K562 (cell line): Measurements from ENCODE around the gene AMFR.

Experiments
- CCAR2 ChIP-seq: fragments of 200-400 bp; formaldehyde crosslinking; IDR thresholded peaks from 2 replicates; pipeline ENCODE4 v1.6.1; 2017; ENCODE audit warnings: mild to moderate bottlenecking, low read depth, low read length
- CTBP1 ChIP-seq: fragments of 450-650 bp; IDR thresholded peaks from 2 replicates; pipeline ENCODE4 v1.6.1; 2016; ENCODE audit warnings: borderline replicate concordance
- EP300 ChIP-seq: IDR thresholded peaks from 2 replicates; pipeline ENCODE4 v1.6.1; 2012; ENCODE audit warnings: low read length, improper control_type of control experiment
- GABPA ChIP-seq: fragments of 200-800 bp; sonication (Bioruptor generic); conservative IDR thresholded peaks from 2 replicates; pipeline ENCODE4 v1.6.1; 2016; ENCODE audit warnings: low read depth, missing genetic modification characterization, missing compliant biosample characterization
- MAZ ChIP-seq, 2 experiments: fragments of 450-650 bp in 1 of 2; sonication (generic) in 1 of 2; formaldehyde crosslinking; IDR thresholded peaks in 1 of 2; conservative IDR thresholded peaks in 1 of 2; 2 replicates each; pipeline versions ENCODE4 v1.4.0 to v1.5.0; 2020; ENCODE audit warnings: mild to moderate bottlenecking in 1 of 2, missing genetic modification reagents in 1 of 2
- POLR2AphosphoS2 ChIP-seq: IDR thresholded peaks from 2 replicates; pipeline ENCODE4 v1.6.1; 2012; ENCODE audit warnings: low read length, improper control_type of control experiment
- SMARCA4 ChIP-seq: fragments of 450-650 bp; IDR thresholded peaks from 2 replicates; pipeline ENCODE4 v1.6.1; 2016
- SP1 ChIP-seq: sonication (generic); formaldehyde crosslinking; IDR thresholded peaks from 2 replicates; pipeline ENCODE4 v1.8.1; 2022; ENCODE audit warnings: mild to moderate bottlenecking, missing genetic modification reagents
- ZBTB7A ChIP-seq: IDR thresholded peaks from 2 replicates; pipeline ENCODE4 v1.6.1; 2011; ENCODE audit warnings: low read depth, mild to moderate bottlenecking, low read length, moderate library complexity, borderline replicate concordance; ENCODE audit not compliant: control insufficient read depth
- ZNF24 ChIP-seq: fragments of 450-650 bp; IDR thresholded peaks from 2 replicates; pipeline ENCODE4 v1.6.1; 2016
- TF ChIP-seq, protein P1 (sequence below), 3 experiments: IDR thresholded peaks in 2 of 3; conservative IDR thresholded peaks in 1 of 3; 2 replicates each; pipeline ENCODE4 v1.5.1; 2011 to 2012; ENCODE audit warnings: low read length in 3 of 3, mild to moderate bottlenecking in 3 of 3, control low read depth in 2 of 3, improper control_type of control experiment in 1 of 3, inconsistent platforms in 1 of 3, low read depth in 1 of 3, mixed read lengths in 1 of 3, moderate library complexity in 1 of 3; ENCODE audit not compliant: insufficient read depth in 2 of 3
- TF ChIP-seq, protein P2 (sequence below), 2 experiments: IDR thresholded peaks; 2 replicates each; pipeline ENCODE4 v1.6.1; 2011; ENCODE audit warnings: borderline replicate concordance in 1 of 2, control low read depth in 1 of 2, low read depth in 1 of 2, low read length in 1 of 2, mild to moderate bottlenecking in 1 of 2, mixed read lengths in 1 of 2, moderate library complexity in 1 of 2; ENCODE audit not compliant: insufficient read depth in 1 of 2, insufficient read length in 1 of 2, poor library complexity in 1 of 2, severe bottlenecking in 1 of 2; ENCODE audit errors: extremely low read depth in 1 of 2

DNA sequence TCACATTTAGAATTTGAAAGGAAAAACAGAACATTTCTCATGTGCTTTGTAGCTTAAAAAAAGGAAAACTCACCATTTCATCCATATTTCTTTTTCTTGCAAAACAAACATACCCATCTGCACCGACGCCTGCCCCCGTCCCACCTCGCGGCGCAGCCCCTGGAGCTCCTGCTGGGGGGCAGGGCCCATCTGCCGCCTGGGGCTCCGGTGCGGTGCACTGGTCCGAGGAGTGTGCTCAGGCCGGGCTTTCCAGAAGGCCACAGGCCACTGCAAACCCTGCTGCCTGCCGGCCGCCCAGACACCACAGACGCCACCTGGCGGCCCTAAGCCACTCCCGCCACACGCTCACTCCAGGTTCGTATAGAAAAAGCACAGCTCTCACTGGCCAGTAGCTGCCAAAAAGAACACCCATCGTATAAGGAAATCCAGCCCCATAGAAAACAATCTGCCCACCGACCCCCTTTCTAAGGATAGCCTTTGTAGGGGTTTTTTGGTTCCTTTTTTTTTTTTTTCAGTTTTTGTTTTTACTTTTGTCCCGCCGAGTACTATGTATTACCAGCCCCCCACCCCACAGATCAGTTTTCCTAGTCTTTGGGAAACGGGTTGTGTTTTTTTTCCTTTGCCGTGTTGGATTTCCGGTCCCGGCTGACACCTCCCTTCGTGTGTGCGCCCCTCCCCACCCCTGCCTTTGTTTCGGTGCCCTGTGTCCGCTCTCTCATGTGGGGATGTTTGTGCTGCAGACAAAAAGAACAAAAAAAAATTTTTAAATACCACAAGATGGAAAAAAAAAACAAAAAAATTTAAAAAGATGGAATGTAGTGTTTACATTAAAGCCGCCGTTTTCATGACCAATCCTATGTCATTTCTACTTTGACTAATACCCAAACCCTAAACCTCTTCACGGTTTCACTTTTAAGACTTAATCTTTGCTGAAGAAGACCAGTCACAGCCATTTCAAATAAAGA lies 68.8 kb downstream of the AMFR start:
- TF ChIP-seq, protein P1, sequence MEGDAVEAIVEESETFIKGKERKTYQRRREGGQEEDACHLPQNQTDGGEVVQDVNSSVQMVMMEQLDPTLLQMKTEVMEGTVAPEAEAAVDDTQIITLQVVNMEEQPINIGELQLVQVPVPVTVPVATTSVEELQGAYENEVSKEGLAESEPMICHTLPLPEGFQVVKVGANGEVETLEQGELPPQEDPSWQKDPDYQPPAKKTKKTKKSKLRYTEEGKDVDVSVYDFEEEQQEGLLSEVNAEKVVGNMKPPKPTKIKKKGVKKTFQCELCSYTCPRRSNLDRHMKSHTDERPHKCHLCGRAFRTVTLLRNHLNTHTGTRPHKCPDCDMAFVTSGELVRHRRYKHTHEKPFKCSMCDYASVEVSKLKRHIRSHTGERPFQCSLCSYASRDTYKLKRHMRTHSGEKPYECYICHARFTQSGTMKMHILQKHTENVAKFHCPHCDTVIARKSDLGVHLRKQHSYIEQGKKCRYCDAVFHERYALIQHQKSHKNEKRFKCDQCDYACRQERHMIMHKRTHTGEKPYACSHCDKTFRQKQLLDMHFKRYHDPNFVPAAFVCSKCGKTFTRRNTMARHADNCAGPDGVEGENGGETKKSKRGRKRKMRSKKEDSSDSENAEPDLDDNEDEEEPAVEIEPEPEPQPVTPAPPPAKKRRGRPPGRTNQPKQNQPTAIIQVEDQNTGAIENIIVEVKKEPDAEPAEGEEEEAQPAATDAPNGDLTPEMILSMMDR (IDR thresholded peaks at IDR 0.05 in 2 of 3, conservative IDR thresholded peaks at IDR 0.05 in 1 of 3; ENCODE audit: insufficient read depth in 2 of 3, low read depth in 1 of 3, low read length in 3 of 3), result peak; percentile 88 to 94 (median 92)
- TF ChIP-seq ZBTB7A (no peak; the same call in 1 of the 2 replicates), MAZ (CRISPR knock-in tag; conservative IDR thresholded peaks at IDR 0.05 in 1 of 2, IDR thresholded peaks at IDR 0.05 in 1 of 2) (peak in 1 of 2 experiments; percentile 37; a peak in 2 of 4 replicates), CCAR2 (no peak), SP1 (no peak), ZNF24 (no peak), SMARCA4 (no peak; the same call in none of the 2 replicates), EP300 (no peak), POLR2AphosphoS2 (no peak), CTBP1 (no peak; the same call in 1 of the 2 replicates), GABPA (tag) (peak; percentile 31; the same call in 1 of the 2 replicates)
- TF ChIP-seq, protein P2, sequence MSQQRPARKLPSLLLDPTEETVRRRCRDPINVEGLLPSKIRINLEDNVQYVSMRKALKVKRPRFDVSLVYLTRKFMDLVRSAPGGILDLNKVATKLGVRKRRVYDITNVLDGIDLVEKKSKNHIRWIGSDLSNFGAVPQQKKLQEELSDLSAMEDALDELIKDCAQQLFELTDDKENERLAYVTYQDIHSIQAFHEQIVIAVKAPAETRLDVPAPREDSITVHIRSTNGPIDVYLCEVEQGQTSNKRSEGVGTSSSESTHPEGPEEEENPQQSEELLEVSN (IDR thresholded peaks at IDR 0.05; ENCODE audit: borderline replicate concordance in 1 of 2, extremely low read depth in 1 of 2, insufficient read depth in 1 of 2, insufficient read length in 1 of 2, low read depth in 1 of 2, low read length in 1 of 2, poor library complexity in 1 of 2, severe bottlenecking in 1 of 2), result peak in 1 of 2 experiments; percentile 68
